ENCODE data around the gene NETO1. TPM values are rescaled to one million over a fixed set of nuclear protein-coding genes. Genes with fewer than 3 reads are reported as not detected.

The NETO1 gene
- polyA plus RNA-seq, 1 donor (not counting 4 experiments of a cell fraction or from before 2014, with no cell fraction given), result 19.2 TPM

GRCh38 chr18:72700961-72701710, 166.7 kb downstream of the NETO1 start:
- no peak overlapping the region for H3K4me2 ChIP-seq (ENCODE audit: control insufficient read depth, extremely low read depth, insufficient read depth, low read depth, low read length)
- no peaks in the 10 kb centered on the region for H3K79me2 ChIP-seq (ENCODE audit: control insufficient read depth, insufficient read depth, low read length)
- no peak overlapping the region for H3K9ac ChIP-seq (ENCODE audit: control insufficient read depth, extremely low read depth, insufficient read depth, low read length)
- FAIRE-seq (peak; percentile 67), DNase-seq (ENCODE audit: low read depth, low spot score) (no peak)
- H3K9me1 ChIP-seq (ENCODE audit: control insufficient read depth, extremely low read depth, insufficient read depth, low read length), result no peaks in the 10 kb centered on the region
- no peaks in the 10 kb centered on the region for H4K20me1 ChIP-seq (ENCODE audit: control insufficient read depth, extremely low read depth, insufficient read depth, low read length)
- H3K27me3 ChIP-seq (ENCODE audit: control insufficient read depth, extremely low read depth, insufficient read depth, low read length), result no peaks in the 10 kb centered on the region
- H3K9me3 ChIP-seq (ENCODE audit: control insufficient read depth, low read depth, low read length), result no peaks in the 10 kb centered on the region
- no peak overlapping the region for H3K27ac ChIP-seq (ENCODE audit: control insufficient read depth, insufficient read depth, low read length)
- H2AFZ ChIP-seq (ENCODE audit: control insufficient read depth, low read length), result no peak overlapping the region
- H3K36me3 ChIP-seq (ENCODE audit: control insufficient read depth in 2 of 2, extremely low read depth in 1 of 2, insufficient read depth in 2 of 2, low read length in 2 of 2), result no peaks in the 10 kb centered on the region
- dilution Hi-C loops (cut with MboI; ENCODE audit: extremely low pct_ligation_motif_present, low sequenced_read_pairs), result no loop called here
- no peak overlapping the region for H3K4me3 ChIP-seq (ENCODE audit: control insufficient read depth in 2 of 3, extremely low read depth in 1 of 3, insufficient read depth in 2 of 3, low read depth in 1 of 3, low read length in 3 of 3)
- TF ChIP-seq, protein P1, sequence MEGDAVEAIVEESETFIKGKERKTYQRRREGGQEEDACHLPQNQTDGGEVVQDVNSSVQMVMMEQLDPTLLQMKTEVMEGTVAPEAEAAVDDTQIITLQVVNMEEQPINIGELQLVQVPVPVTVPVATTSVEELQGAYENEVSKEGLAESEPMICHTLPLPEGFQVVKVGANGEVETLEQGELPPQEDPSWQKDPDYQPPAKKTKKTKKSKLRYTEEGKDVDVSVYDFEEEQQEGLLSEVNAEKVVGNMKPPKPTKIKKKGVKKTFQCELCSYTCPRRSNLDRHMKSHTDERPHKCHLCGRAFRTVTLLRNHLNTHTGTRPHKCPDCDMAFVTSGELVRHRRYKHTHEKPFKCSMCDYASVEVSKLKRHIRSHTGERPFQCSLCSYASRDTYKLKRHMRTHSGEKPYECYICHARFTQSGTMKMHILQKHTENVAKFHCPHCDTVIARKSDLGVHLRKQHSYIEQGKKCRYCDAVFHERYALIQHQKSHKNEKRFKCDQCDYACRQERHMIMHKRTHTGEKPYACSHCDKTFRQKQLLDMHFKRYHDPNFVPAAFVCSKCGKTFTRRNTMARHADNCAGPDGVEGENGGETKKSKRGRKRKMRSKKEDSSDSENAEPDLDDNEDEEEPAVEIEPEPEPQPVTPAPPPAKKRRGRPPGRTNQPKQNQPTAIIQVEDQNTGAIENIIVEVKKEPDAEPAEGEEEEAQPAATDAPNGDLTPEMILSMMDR (optimal IDR thresholded peaks at IDR 0.05 in 1 of 3, IDR thresholded peaks at IDR 0.05 in 1 of 3, conservative IDR thresholded peaks at IDR 0.05 in 1 of 3; ENCODE audit: extremely low read depth in 1 of 3, insufficient read depth in 2 of 3, low read length in 3 of 3), result peak in 2 of 3 experiments; percentile 34 to 38
- TF ChIP-seq EZH2 (IDR thresholded peaks at IDR 0.05; ENCODE audit: low read length), result no peak
- H3K4me1 ChIP-seq (ENCODE audit: control insufficient read depth, extremely low read depth, insufficient read depth, low read length), result no peaks in the 10 kb centered on the region

GRCh38 chr18:72697706-72698105, 170.1 kb downstream of the NETO1 start:
- Histone ChIP-seq H3K79me2 (ENCODE audit: control insufficient read depth, insufficient read depth, low read length) (no peaks in the 10 kb centered on the region), H3K27ac (ENCODE audit: control insufficient read depth, insufficient read depth, low read length) (no peak overlapping the region), H4K20me1 (ENCODE audit: control insufficient read depth, extremely low read depth, insufficient read depth, low read length) (no peaks in the 10 kb centered on the region), H3K9me1 (ENCODE audit: control insufficient read depth, extremely low read depth, insufficient read depth, low read length) (no peaks in the 10 kb centered on the region), H2AFZ (ENCODE audit: control insufficient read depth, low read length) (no peak overlapping the region), H3K27me3 (ENCODE audit: control insufficient read depth, extremely low read depth, insufficient read depth, low read length) (no peaks in the 10 kb centered on the region), H3K4me1 (ENCODE audit: control insufficient read depth, extremely low read depth, insufficient read depth, low read length) (peaks cover 5% of the 10 kb centered on the region), H3K4me3 (ENCODE audit: control insufficient read depth in 2 of 3, extremely low read depth in 1 of 3, insufficient read depth in 2 of 3, low read depth in 1 of 3, low read length in 3 of 3) (no peak overlapping the region), H3K36me3 (ENCODE audit: control insufficient read depth in 2 of 2, extremely low read depth in 1 of 2, insufficient read depth in 2 of 2, low read length in 2 of 2) (no peaks in the 10 kb centered on the region), H3K9ac (ENCODE audit: control insufficient read depth, extremely low read depth, insufficient read depth, low read length) (no peak overlapping the region), H3K4me2 (ENCODE audit: control insufficient read depth, extremely low read depth, insufficient read depth, low read depth, low read length) (no peak overlapping the region), H3K9me3 (ENCODE audit: control insufficient read depth, low read depth, low read length) (no peaks in the 10 kb centered on the region)
- dilution Hi-C loops (cut with MboI; ENCODE audit: extremely low pct_ligation_motif_present, low sequenced_read_pairs), result no loop called here
- no peak for TF ChIP-seq EZH2 (IDR thresholded peaks at IDR 0.05; ENCODE audit: low read length)
- TF ChIP-seq, protein P1 (optimal IDR thresholded peaks at IDR 0.05 in 1 of 3, IDR thresholded peaks at IDR 0.05 in 1 of 3, conservative IDR thresholded peaks at IDR 0.05 in 1 of 3; ENCODE audit: extremely low read depth in 1 of 3, insufficient read depth in 2 of 3, low read length in 3 of 3), result no peak
- no peak for DNase-seq (ENCODE audit: low read depth, low spot score)
- no peak for FAIRE-seq
